Mucosa of gallbladder (tissue), 1 donor: ENCODE data around the gene SKOR1. TPM values are rescaled to one million over a fixed set of nuclear protein-coding genes. Genes with fewer than 3 reads are reported as not detected.

Experiments used
- DNase-seq: peaks from one replicate; pipeline ENCODE4 v3.0.0-alpha.2; 2020; ENCODE audit warnings: low spot score
- total RNA-seq: library from RNA; stranded (reverse); gene quantifications from one replicate; pipeline ENCODE4 v1.2.1, GENCODE V29; 2021
- donor health status: DM: no; HTN: no; CAD: no.

The SKOR1 gene
- total RNA-seq, 1 donor from 2014 or later: 0.43 TPM

- no peak for DNase-seq
Observed at GRCh38 chr15:67853454-67853853, 28.1 kb downstream of the SKOR1 start.

- DNase-seq: no peak
Observed at GRCh38 chr15:67854358-67854757, 29.0 kb downstream of the SKOR1 start.

- no peak for DNase-seq
Observed at GRCh38 chr15:67855842-67856241, 30.5 kb downstream of the SKOR1 start.

GRCh38 chr15:67857220-67857619 lies 31.9 kb downstream of the SKOR1 start:
- DNase-seq: no peak

- DNase-seq: no peak
Observed at GRCh38 chr15:67859331-67859946, 34.1 kb downstream of the SKOR1 start.

- DNase-seq: no peak
Observed at GRCh38 chr15:67861983-67862382, 36.7 kb downstream of the SKOR1 start.

GRCh38 chr15:67862750-67863441 lies 37.6 kb downstream of the SKOR1 start:
- no peak for DNase-seq

GRCh38 chr15:67863442-67863987 lies 38.2 kb downstream of the SKOR1 start:
- peak; percentile 65 for DNase-seq

GRCh38 chr15:67865331-67865730 lies 40.0 kb downstream of the SKOR1 start:
- DNase-seq: no peak

- DNase-seq: no peak
Observed at GRCh38 chr15:67865766-67866165, 40.5 kb downstream of the SKOR1 start.

GRCh38 chr15:67869701-67870100 lies 44.4 kb downstream of the SKOR1 start:
- no peak for DNase-seq

GRCh38 chr15:67870868-67871408 lies 45.6 kb downstream of the SKOR1 start:
- no peak for DNase-seq

- DNase-seq: no peak
Observed at GRCh38 chr15:67873777-67874176, 48.5 kb downstream of the SKOR1 start.

- DNase-seq: no peak
Observed at GRCh38 chr15:67878712-67879206, 53.5 kb downstream of the SKOR1 start.

GRCh38 chr15:67879440-67880129 lies 54.3 kb downstream of the SKOR1 start:
- DNase-seq: no peak

GRCh38 chr15:67880651-67881182 lies 55.4 kb downstream of the SKOR1 start:
- DNase-seq: peak; percentile 27

- DNase-seq: peak; percentile 12
Observed at GRCh38 chr15:67882487-67883233, 57.4 kb downstream of the SKOR1 start.

- peak; percentile 10 for DNase-seq
Observed at GRCh38 chr15:67883234-67883773, 58.0 kb downstream of the SKOR1 start.

- no peak for DNase-seq
Observed at GRCh38 chr15:67884009-67884408, 58.7 kb downstream of the SKOR1 start.
